ENCODE results near the gene PTPRD.
A peak's percentile ranks its signal among the peaks of the same experiment; 100 is the strongest.

The PTPRD gene

DNA sequence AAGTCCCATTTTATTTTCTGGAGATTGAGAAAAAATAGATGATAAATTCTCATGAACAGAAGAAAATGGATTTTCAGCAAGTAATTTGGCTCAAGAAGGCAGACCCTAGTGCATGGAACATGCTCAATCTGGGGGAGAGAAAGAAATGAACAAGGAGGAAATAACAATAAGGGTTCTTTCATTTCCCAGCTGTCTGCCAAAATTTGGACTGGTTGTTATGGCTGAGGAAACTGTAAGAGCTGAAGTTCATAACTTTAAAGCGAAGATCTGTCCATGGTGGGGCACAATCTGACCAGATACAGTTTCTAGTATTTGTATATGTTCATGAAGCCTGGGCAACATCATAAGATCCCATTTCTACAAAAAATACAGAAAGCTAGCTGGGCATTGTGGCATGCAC, 1426.7 kb downstream of the PTPRD start:
- TF ChIP-seq, protein P1, sequence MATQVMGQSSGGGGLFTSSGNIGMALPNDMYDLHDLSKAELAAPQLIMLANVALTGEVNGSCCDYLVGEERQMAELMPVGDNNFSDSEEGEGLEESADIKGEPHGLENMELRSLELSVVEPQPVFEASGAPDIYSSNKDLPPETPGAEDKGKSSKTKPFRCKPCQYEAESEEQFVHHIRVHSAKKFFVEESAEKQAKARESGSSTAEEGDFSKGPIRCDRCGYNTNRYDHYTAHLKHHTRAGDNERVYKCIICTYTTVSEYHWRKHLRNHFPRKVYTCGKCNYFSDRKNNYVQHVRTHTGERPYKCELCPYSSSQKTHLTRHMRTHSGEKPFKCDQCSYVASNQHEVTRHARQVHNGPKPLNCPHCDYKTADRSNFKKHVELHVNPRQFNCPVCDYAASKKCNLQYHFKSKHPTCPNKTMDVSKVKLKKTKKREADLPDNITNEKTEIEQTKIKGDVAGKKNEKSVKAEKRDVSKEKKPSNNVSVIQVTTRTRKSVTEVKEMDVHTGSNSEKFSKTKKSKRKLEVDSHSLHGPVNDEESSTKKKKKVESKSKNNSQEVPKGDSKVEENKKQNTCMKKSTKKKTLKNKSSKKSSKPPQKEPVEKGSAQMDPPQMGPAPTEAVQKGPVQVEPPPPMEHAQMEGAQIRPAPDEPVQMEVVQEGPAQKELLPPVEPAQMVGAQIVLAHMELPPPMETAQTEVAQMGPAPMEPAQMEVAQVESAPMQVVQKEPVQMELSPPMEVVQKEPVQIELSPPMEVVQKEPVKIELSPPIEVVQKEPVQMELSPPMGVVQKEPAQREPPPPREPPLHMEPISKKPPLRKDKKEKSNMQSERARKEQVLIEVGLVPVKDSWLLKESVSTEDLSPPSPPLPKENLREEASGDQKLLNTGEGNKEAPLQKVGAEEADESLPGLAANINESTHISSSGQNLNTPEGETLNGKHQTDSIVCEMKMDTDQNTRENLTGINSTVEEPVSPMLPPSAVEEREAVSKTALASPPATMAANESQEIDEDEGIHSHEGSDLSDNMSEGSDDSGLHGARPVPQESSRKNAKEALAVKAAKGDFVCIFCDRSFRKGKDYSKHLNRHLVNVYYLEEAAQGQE (tag by site-specific recombination; IDR thresholded peaks at IDR 0.05), result 0 out of 2 replicates have a peak, but pooled peaks have one; percentile 28
- no peak for TF ChIP-seq ZNF248 (tag by site-specific recombination; IDR thresholded peaks at IDR 0.05)
- Histone ChIP-seq H3K27ac (ENCODE audit: extremely low read depth, low read depth, low read length) (no peak overlapping the region), H3K36me3 (ENCODE audit: control insufficient read depth in 2 of 2, insufficient read depth in 1 of 2, low read length in 2 of 2) (no peaks in the 10 kb centered on the region), H3K4me3 (ENCODE audit: low read depth, low read length) (no peak overlapping the region), H3K9me3 (ENCODE audit: control insufficient read depth, insufficient read depth, low read depth, low read length) (no peaks in the 10 kb centered on the region), H3K4me1 (ENCODE audit: control insufficient read depth, insufficient read depth, low read length) (no peaks in the 10 kb centered on the region)
- ChIA-PET CTCF (no interaction called here), POLR2A (no interaction called here)

DNA sequence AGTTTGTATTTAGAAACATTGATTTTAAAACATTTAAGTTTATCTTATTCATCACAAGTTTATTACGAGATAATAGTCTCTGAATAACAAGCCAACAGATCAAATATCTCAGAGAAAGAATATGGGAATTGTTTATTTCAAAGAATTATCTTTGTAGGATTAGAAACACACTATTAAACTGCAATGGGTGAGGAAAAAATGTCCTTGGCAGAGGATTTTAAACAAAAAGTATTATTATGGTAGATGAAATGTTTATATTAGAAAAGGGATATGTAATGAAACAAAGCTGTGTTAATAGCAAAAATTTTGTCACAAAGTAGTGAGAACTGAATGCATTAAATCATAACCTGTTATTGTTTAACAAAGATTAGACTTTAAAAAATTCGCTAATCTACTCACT, 1430.4 kb downstream of the PTPRD start:
- no peak for TF ChIP-seq ZNF175 (tag by site-specific recombination; IDR thresholded peaks at IDR 0.05)
- TF ChIP-seq ZNF423 (tag by site-specific recombination; IDR thresholded peaks at IDR 0.05), result no peak
- no peak for TF ChIP-seq ZBTB21 (tag by site-specific recombination; IDR thresholded peaks at IDR 0.05)
- TF ChIP-seq, protein P2, sequence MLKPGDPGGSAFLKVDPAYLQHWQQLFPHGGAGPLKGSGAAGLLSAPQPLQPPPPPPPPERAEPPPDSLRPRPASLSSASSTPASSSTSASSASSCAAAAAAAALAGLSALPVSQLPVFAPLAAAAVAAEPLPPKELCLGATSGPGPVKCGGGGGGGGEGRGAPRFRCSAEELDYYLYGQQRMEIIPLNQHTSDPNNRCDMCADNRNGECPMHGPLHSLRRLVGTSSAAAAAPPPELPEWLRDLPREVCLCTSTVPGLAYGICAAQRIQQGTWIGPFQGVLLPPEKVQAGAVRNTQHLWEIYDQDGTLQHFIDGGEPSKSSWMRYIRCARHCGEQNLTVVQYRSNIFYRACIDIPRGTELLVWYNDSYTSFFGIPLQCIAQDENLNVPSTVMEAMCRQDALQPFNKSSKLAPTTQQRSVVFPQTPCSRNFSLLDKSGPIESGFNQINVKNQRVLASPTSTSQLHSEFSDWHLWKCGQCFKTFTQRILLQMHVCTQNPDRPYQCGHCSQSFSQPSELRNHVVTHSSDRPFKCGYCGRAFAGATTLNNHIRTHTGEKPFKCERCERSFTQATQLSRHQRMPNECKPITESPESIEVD (tag by site-specific recombination; IDR thresholded peaks at IDR 0.05), result no peak
- no peak for TF ChIP-seq SETDB1 (IDR thresholded peaks at IDR 0.05; ENCODE audit: insufficient read length, low read length)
- TF ChIP-seq ZNF670 (tag by site-specific recombination; IDR thresholded peaks at IDR 0.05; ENCODE audit: low read depth), result no peak
- no peak for TF ChIP-seq ZNF76 (tag by site-specific recombination; IDR thresholded peaks at IDR 0.05; ENCODE audit: borderline replicate concordance, low read depth)
- TF ChIP-seq KLF8 (tag by site-specific recombination; IDR thresholded peaks at IDR 0.05), result no peak
- TF ChIP-seq ZNF23 (tag by site-specific recombination; IDR thresholded peaks at IDR 0.05; ENCODE audit: borderline replicate concordance), result no peak
- Histone ChIP-seq H3K4me3 (ENCODE audit: low read depth, low read length) (no peak overlapping the region), H3K36me3 (ENCODE audit: control insufficient read depth in 2 of 2, insufficient read depth in 1 of 2, low read length in 2 of 2) (no peaks in the 10 kb centered on the region), H3K27ac (ENCODE audit: extremely low read depth, low read depth, low read length) (no peak overlapping the region), H3K9me3 (ENCODE audit: control insufficient read depth, insufficient read depth, low read depth, low read length) (no peaks in the 10 kb centered on the region), H3K4me1 (ENCODE audit: control insufficient read depth, insufficient read depth, low read length) (no peaks in the 10 kb centered on the region)
- ChIA-PET POLR2A (no interaction called here), CTCF (no interaction called here)

DNA sequence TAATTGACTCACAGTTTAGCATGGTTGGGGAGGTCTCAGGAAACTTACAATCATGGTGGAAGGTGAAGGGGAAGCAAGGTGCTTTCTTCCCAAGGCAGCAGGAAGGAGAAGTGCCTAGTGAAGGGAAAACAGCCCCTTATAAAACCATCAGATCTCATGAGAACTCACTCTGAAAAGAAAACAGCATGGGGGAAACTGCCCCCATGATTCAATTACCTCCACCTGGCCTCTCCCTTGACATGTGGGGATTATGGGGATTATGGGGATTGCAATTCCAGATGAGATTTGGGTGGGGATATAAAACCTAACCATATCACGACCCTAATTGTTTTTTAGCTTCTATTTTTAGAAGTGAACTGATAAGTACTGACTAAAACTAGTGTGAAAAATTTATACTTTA, 1435.7 kb downstream of the PTPRD start:
- CTCF ChIA-PET, result no interaction called here
- no peaks in the 10 kb centered on the region for H3K9me3 ChIP-seq (ENCODE audit: control insufficient read depth, insufficient read depth, low read depth, low read length)
- no peak overlapping the region for H3K27ac ChIP-seq (ENCODE audit: extremely low read depth, low read depth, low read length)
- no peaks in the 10 kb centered on the region for H3K36me3 ChIP-seq (ENCODE audit: control insufficient read depth in 2 of 2, insufficient read depth in 1 of 2, low read length in 2 of 2)
- POLR2A ChIA-PET, result no interaction called here
- H3K4me3 ChIP-seq (ENCODE audit: low read depth, low read length), result no peak overlapping the region
- H3K4me1 ChIP-seq (ENCODE audit: control insufficient read depth, insufficient read depth, low read length), result no peaks in the 10 kb centered on the region
- TF ChIP-seq, protein P3, sequence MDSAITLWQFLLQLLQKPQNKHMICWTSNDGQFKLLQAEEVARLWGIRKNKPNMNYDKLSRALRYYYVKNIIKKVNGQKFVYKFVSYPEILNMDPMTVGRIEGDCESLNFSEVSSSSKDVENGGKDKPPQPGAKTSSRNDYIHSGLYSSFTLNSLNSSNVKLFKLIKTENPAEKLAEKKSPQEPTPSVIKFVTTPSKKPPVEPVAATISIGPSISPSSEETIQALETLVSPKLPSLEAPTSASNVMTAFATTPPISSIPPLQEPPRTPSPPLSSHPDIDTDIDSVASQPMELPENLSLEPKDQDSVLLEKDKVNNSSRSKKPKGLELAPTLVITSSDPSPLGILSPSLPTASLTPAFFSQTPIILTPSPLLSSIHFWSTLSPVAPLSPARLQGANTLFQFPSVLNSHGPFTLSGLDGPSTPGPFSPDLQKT (IDR thresholded peaks at IDR 0.05; ENCODE audit: borderline replicate concordance, low read depth, low read length), result no peak
- TF ChIP-seq ZNF501 (tag by site-specific recombination; IDR thresholded peaks at IDR 0.05) (no peak), GLI2 (tag by site-specific recombination; IDR thresholded peaks at IDR 0.05; ENCODE audit: borderline replicate concordance, low read depth) (no peak), PRDM1 (tag by site-specific recombination; IDR thresholded peaks at IDR 0.05) (no peak), ZNF324 (tag by site-specific recombination; IDR thresholded peaks at IDR 0.05) (no peak), ZNF777 (tag by site-specific recombination; IDR thresholded peaks at IDR 0.05; ENCODE audit: borderline replicate concordance) (no peak), ZBTB21 (tag by site-specific recombination; IDR thresholded peaks at IDR 0.05) (no peak), SALL2 (tag by site-specific recombination; IDR thresholded peaks at IDR 0.05; ENCODE audit: borderline replicate concordance) (no peak), ZNF112 (tag by site-specific recombination; IDR thresholded peaks at IDR 0.05) (no peak)
- TF ChIP-seq, protein P4, sequence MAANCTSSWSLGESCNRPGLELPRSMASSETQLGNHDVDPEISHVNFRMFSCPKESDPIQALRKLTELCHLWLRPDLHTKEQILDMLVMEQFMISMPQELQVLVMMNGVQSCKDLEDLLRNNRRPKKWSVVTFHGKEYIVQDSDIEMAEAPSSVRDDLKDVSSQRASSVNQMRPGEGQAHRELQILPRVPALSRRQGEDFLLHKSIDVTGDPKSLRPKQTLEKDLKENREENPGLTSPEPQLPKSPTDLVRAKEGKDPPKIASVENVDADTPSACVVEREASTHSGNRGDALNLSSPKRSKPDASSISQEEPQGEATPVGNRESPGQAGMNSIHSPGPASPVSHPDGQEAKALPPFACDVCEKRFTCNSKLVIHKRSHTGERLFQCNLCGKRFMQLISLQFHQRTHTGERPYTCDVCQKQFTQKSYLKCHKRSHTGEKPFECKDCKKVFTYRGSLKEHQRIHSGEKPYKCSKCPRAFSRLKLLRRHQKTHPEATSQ (tag by site-specific recombination; IDR thresholded peaks at IDR 0.05), result no peak
- TF ChIP-seq, protein P5, sequence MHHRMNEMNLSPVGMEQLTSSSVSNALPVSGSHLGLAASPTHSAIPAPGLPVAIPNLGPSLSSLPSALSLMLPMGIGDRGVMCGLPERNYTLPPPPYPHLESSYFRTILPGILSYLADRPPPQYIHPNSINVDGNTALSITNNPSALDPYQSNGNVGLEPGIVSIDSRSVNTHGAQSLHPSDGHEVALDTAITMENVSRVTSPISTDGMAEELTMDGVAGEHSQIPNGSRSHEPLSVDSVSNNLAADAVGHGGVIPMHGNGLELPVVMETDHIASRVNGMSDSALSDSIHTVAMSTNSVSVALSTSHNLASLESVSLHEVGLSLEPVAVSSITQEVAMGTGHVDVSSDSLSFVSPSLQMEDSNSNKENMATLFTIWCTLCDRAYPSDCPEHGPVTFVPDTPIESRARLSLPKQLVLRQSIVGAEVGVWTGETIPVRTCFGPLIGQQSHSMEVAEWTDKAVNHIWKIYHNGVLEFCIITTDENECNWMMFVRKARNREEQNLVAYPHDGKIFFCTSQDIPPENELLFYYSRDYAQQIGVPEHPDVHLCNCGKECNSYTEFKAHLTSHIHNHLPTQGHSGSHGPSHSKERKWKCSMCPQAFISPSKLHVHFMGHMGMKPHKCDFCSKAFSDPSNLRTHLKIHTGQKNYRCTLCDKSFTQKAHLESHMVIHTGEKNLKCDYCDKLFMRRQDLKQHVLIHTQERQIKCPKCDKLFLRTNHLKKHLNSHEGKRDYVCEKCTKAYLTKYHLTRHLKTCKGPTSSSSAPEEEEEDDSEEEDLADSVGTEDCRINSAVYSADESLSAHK (tag by site-specific recombination; IDR thresholded peaks at IDR 0.05), result no peak
